HepG2 (cell line): ENCODE data around the gene PRMT7. TPM values are rescaled to one million over a fixed set of nuclear protein-coding genes. Genes with fewer than 3 reads are reported as not detected.

ENCODE experiments used
- ATAC-seq: fragments of 200-7000 bp; cut with Tn5 transposase; 3 replicates; pipeline ENCODE4 v1.9.1; 2020; ENCODE audit warnings: mild to moderate bottlenecking, moderate library complexity
- BruUV-seq: library from RNA; stranded (reverse); fragments of 400-500 nt; replicated peaks from 2 replicates; lab custom pipeline; 2021; lab: Mats Ljungman, UMichigan
- CTCF ChIA-PET: fragments of 300-600 bp; formaldehyde crosslinking; extraction: SDS; loops from one replicate; lab custom pipeline; 2021; ENCODE audit warnings: low total read pairs, inconsistent platforms, low intra/inter-chr PET ratio; lab: Yijun Ruan, JAX
- POLR2A ChIA-PET: fragments of 350-600 bp; sonication (Branson Sonifier 250); formaldehyde crosslinking; loops from one replicate; lab custom pipeline; 2020; ENCODE audit warnings: antibody characterized with exemption, inconsistent platforms; lab: Yijun Ruan, JAX
- DNase-seq: peaks from one replicate; pipeline ENCODE4 v3.0.0-alpha.2; 2015; ENCODE audit warnings: low spot score
- FAIRE-seq: peaks from 3 replicates; lab custom pipeline; 2011; peaks lifted over from hg19 to GRCh38; lab: Jason Lieb, UNC
- H2AFZ ChIP-seq: one replicate; pipeline ENCODE4 v1.6.1; 2011; ENCODE audit warnings: low read length, inconsistent platforms
- H3K27ac ChIP-seq: fragments of 300-600 bp; 3 replicates; pipeline ENCODE4 v1.8.0; 2011; ENCODE audit warnings: mixed run types, mild to moderate bottlenecking, mixed read lengths, low read length, inconsistent platforms; ENCODE audit not compliant: insufficient read depth; ENCODE audit errors: extremely low read length
- H3K27me3 ChIP-seq, 2 experiments: fragments of 200-600 bp in 1 of 2; 2 replicates in 1 of 2; 3 replicates in 1 of 2; pipeline versions ENCODE4 v1.6.0 to v1.8.0; 2011; ENCODE audit warnings: low read length in 2 of 2, mild to moderate bottlenecking in 2 of 2, moderate library complexity in 2 of 2, inconsistent platforms in 1 of 2; ENCODE audit not compliant: insufficient read depth in 2 of 2, control insufficient read depth in 1 of 2
- H3K36me3 ChIP-seq, 2 experiments: fragments of 200-600 bp in 1 of 2; replicated peaks in 1 of 2; 2 replicates in 1 of 2; 3 replicates in 1 of 2; pipeline versions ENCODE4 v1.5.1 to v1.8.0; 2011; ENCODE audit warnings: low read length in 2 of 2, inconsistent platforms in 1 of 2; ENCODE audit not compliant: insufficient read depth in 2 of 2, control insufficient read depth in 1 of 2
- H3K4me1 ChIP-seq: 2 replicates; pipeline ENCODE4 v1.5.1; 2012; ENCODE audit warnings: low read length, inconsistent platforms; ENCODE audit not compliant: insufficient read depth
- H3K4me2 ChIP-seq: 2 replicates; pipeline ENCODE4 v1.6.0; 2011; ENCODE audit warnings: low read depth, low read length, inconsistent platforms
- H3K4me3 ChIP-seq, 3 experiments: fragments of 200-600 bp in 1 of 3; sonication (generic), shearing (Covaris generic) in 1 of 3; replicated peaks in 1 of 3; 2 replicates each; pipeline ENCODE4 v1.5.1; 2011 to 2016; ENCODE audit warnings: low read length in 3 of 3, inconsistent platforms in 2 of 3, low read depth in 2 of 3, mild to moderate bottlenecking in 2 of 3, control low read depth in 1 of 3, mixed read lengths in 1 of 3; ENCODE audit not compliant: insufficient read depth in 1 of 3
- H3K79me2 ChIP-seq: one replicate; pipeline ENCODE4 v1.6.1; 2011; ENCODE audit warnings: low read length, inconsistent platforms; ENCODE audit not compliant: insufficient read depth
- H3K9ac ChIP-seq: 2 replicates; pipeline ENCODE4 v1.6.0; 2011; ENCODE audit warnings: mild to moderate bottlenecking, low read depth, low read length, inconsistent platforms; ENCODE audit not compliant: insufficient read depth
- H3K9me3 ChIP-seq: 2 replicates; pipeline ENCODE4 v1.5.1; 2012; ENCODE audit warnings: mild to moderate bottlenecking, low read length
- H4K20me1 ChIP-seq: 2 replicates; pipeline ENCODE4 v1.6.0; 2011; ENCODE audit warnings: inconsistent platforms, mild to moderate bottlenecking, low read length, moderate library complexity; ENCODE audit not compliant: insufficient read depth
- ATF3 ChIP-seq: sonication (generic); formaldehyde crosslinking; IDR thresholded peaks from 2 replicates; pipeline ENCODE4 v1.4.0; 2020; ENCODE audit warnings: missing genetic modification reagents
- CBX5 ChIP-seq: sonication (generic); formaldehyde crosslinking; IDR thresholded peaks from 2 replicates; pipeline ENCODE4 v1.4.0; 2020; ENCODE audit warnings: missing genetic modification reagents, borderline replicate concordance
- GFI1 ChIP-seq: sonication (generic); formaldehyde crosslinking; IDR thresholded peaks from 2 replicates; pipeline ENCODE4 v1.5.0; 2020; ENCODE audit warnings: missing genetic modification reagents, mild to moderate bottlenecking, borderline replicate concordance
- HDAC6 ChIP-seq: fragments of 200-600 bp; sonication (generic); IDR thresholded peaks from 2 replicates; pipeline ENCODE4 v1.7.0; 2017; ENCODE audit warnings: mild to moderate bottlenecking, antibody characterized with exemption, low read length, low read depth
- HMG20B ChIP-seq: conservative IDR thresholded peaks from 2 replicates; pipeline ENCODE4 v1.6.1; 2016; ENCODE audit warnings: missing genetic modification reagents, missing compliant biosample characterization
- NR2F1 ChIP-seq, 2 experiments: fragments of 450-650 bp in 1 of 2; formaldehyde crosslinking in 1 of 2; IDR thresholded peaks; 2 replicates each; pipeline versions ENCODE4 v1.5.0 to v1.6.1; 2016 to 2020; ENCODE audit warnings: mild to moderate bottlenecking in 1 of 2, missing compliant biosample characterization in 1 of 2, missing genetic modification reagents in 1 of 2, moderate library complexity in 1 of 2
- PHF5A ChIP-seq: IDR thresholded peaks from one replicate; pipeline ENCODE4 v1.6.1; 2018; ENCODE audit warnings: low read depth, missing genetic modification reagents; ENCODE audit not compliant: unreplicated experiment
- REST ChIP-seq, 2 experiments: IDR thresholded peaks; 2 replicates each; pipeline ENCODE4 v1.6.1; 2011 to 2012; ENCODE audit warnings: low read length in 2 of 2, borderline replicate concordance in 1 of 2, low read depth in 1 of 2, mild to moderate bottlenecking in 1 of 2, moderate library complexity in 1 of 2
- SMARCE1 ChIP-seq: fragments of 450-650 bp; IDR thresholded peaks from 2 replicates; pipeline ENCODE4 v1.6.1; 2017; ENCODE audit warnings: borderline replicate concordance
- ZFAT ChIP-seq: sonication (generic); formaldehyde crosslinking; conservative IDR thresholded peaks from 2 replicates; pipeline ENCODE4 v1.8.1; 2023; ENCODE audit warnings: missing genetic modification reagents, inconsistent platforms
- ZFP91 ChIP-seq: sonication (generic); formaldehyde crosslinking; IDR thresholded peaks from 2 replicates; pipeline ENCODE4 v1.9.0; 2022; ENCODE audit warnings: missing genetic modification reagents, mild to moderate bottlenecking, borderline replicate concordance
- ZNF17 ChIP-seq: sonication (generic); formaldehyde crosslinking; IDR thresholded peaks from 2 replicates; pipeline ENCODE4 v1.5.0; 2020; ENCODE audit warnings: mild to moderate bottlenecking, missing genetic modification reagents
- ZNF44 ChIP-seq: sonication (generic); formaldehyde crosslinking; IDR thresholded peaks from 2 replicates; pipeline ENCODE4 v1.5.1; 2020; ENCODE audit warnings: mild to moderate bottlenecking, missing genetic modification reagents
- ZNF460 ChIP-seq: sonication (generic); formaldehyde crosslinking; IDR thresholded peaks from 2 replicates; pipeline ENCODE4 v1.5.1; 2020; ENCODE audit warnings: missing genetic modification reagents, mild to moderate bottlenecking, borderline replicate concordance
- ZNF639 ChIP-seq: conservative IDR thresholded peaks from 2 replicates; pipeline ENCODE4 v1.6.1; 2018; ENCODE audit warnings: missing genetic modification reagents
- WGBS: methylation state at CpG from one replicate; pipeline ENCODE4 v1.1.6; 2017; ENCODE audit warnings: low lambda C conversion rate; 5-methylcytosine and 5-hydroxymethylcytosine counted together
- in situ Hi-C: cut with HindIII; loops from 2 replicates; pipeline ENCODE4 v1.10.0; 2017; ENCODE audit warnings: low pct_unique_long_range_greater_than_20kb; ENCODE audit not compliant: extremely low pct_ligation_motif_present
- intact Hi-C: fragments of 100-400 bp; cut with micrococcal nuclease; formaldehyde crosslinking; loops from one replicate; pipeline ENCODE4 v1.10.0; 2022; ENCODE audit not compliant: unreplicated experiment
- polyA plus RNA-seq, 8 experiments: library from polyadenylated mRNA; depleted of rRNA in 3 of 8; stranded (reverse) in 7 of 8; unstranded in 1 of 8; fragments of >200 nt; fragmentation: Illumina TruSeq in 4 of 8; extraction: Trizol in 4 of 8; gene quantifications; 2 replicates each; pipeline versions ENCODE4 v1.2.1 to v1.2.3, GENCODE V29; 2011 to 2016; ENCODE audit warnings: low read depth in 4 of 8, missing spikeins in 1 of 8, mixed read lengths in 1 of 8; ENCODE audit not compliant: insufficient read depth in 1 of 8
- total RNA-seq, 5 experiments: library from RNA; depleted of rRNA; stranded (reverse); fragments of >200 nt; fragmentation: Illumina TruSeq; extraction: Trizol; gene quantifications; 2 replicates each; pipeline ENCODE4 v1.2.3, GENCODE V29; 2016; ENCODE audit warnings: low read depth in 1 of 5

PRMT7 gene
- total and polyA plus RNA-seq, 2 of the 13 experiments (the other 11 are each of a cell fraction or from before 2014, with no cell fraction given), result 47.5 to 55.0 TPM

- no peak for TF ChIP-seq ZFAT
- no peak for TF ChIP-seq ZNF44 (CRISPR knock-in tag)
- no peak for TF ChIP-seq HDAC6
- no peak for TF ChIP-seq GFI1
- no peak for TF ChIP-seq ZFP91 (CRISPR knock-in tag)
- TF ChIP-seq ZNF639 (CRISPR knock-in tag), result no peak
- no peak for TF ChIP-seq SMARCE1
- TF ChIP-seq, all 625 proteins: peak for 0
These were observed 76.5 kb downstream of the PRMT7 start (continued) for GRCh38 chr16:68387301-68387700.

GRCh38 chr16:68388124-68388523 lies 77.3 kb downstream of the PRMT7 start:
- TF ChIP-seq ZNF460 (no peak), CBX5 (CRISPR knock-in tag) (no peak), ATF3 (CRISPR knock-in tag) (no peak), PHF5A (no peak), HMG20B (no peak), NR2F1 (CRISPR knock-in tag; IDR thresholded peaks at IDR 0.05) (no peak), ZNF17 (CRISPR knock-in tag) (no peak), GFI1 (no peak), REST (IDR thresholded peaks at IDR 0.05; ENCODE audit: borderline replicate concordance in 1 of 2, low read depth in 1 of 2, low read length in 2 of 2) (no peak)
- ChIA-PET CTCF (no interaction called here), POLR2A (no interaction called here)
- Histone ChIP-seq H2AFZ (no peak overlapping the region), H3K4me2 (no peak overlapping the region), H3K4me1 (peaks cover 22% of the 10 kb centered on the region; the same call in 1 of the 2 replicates), H3K27ac (no peak overlapping the region), H3K36me3 (no peaks in the 10 kb centered on the region), H3K9me3 (no peaks in the 10 kb centered on the region), H3K79me2 (no peaks in the 10 kb centered on the region), H3K4me3 (no peak overlapping the region), H4K20me1 (no peaks in the 10 kb centered on the region), H3K9ac (no peak overlapping the region), H3K27me3 (peaks cover 0 to 22% of the 10 kb centered on the region in 2 experiments; a peak in 4 of 5 replicates)
- ATAC-seq (no peak), DNase-seq (no peak), FAIRE-seq (no peak)
- no TSS peak for BruUV-seq
- WGBS, result no CpG with 5 or more reads among the region's 3 CpGs
- in situ Hi-C loops, result no loop called here
- intact Hi-C loops, result loop anchor here (10.0 kb wide), 1 partner anchor 57 kb away; the partner anchor contains the start of gene SMPD3
